ENCODE data around the gene SLC25A30. TPM values are rescaled to one million over a fixed set of nuclear protein-coding genes. Genes with fewer than 3 reads are reported as not detected.
"Not testable (repeated sequence)": the region's sequence is repeated elsewhere in the genome, so short reads cannot be mapped to it uniquely, and the experiment has no call there.

Gene SLC25A30
- total RNA-seq, 2 donors from 2014 or later, result 12.6 to 14.2 TPM

GRCh38 chr13:45385907-45386553, 32.1 kb downstream of the SLC25A30 start:
- Histone ChIP-seq H3K36me3 (no peaks in the 10 kb centered on the region), H3K27ac (no peak overlapping the region), H3K4me1 (replicated peaks) (no peaks in the 10 kb centered on the region), H3K4me3 (no peak overlapping the region), H3K27me3 (replicated peaks; ENCODE audit: insufficient read depth) (no peaks in the 10 kb centered on the region), H3K9me3 (no peaks in the 10 kb centered on the region)
- 90% methylated on average over 5 of the region's 5 CpGs for WGBS
- DNase-seq (ENCODE audit: low spot score), result no peak
- TF ChIP-seq CTCF (IDR thresholded peaks at IDR 0.05), result no peak
- intact Hi-C loops (cut with DNase I), result no loop called here

GRCh38 chr13:45385320-45385719, 32.9 kb downstream of the SLC25A30 start:
- Histone ChIP-seq H3K27me3 (replicated peaks; ENCODE audit: insufficient read depth) (no peaks in the 10 kb centered on the region), H3K4me3 (no peak overlapping the region), H3K27ac (no peak overlapping the region), H3K9me3 (no peaks in the 10 kb centered on the region), H3K36me3 (no peaks in the 10 kb centered on the region), H3K4me1 (replicated peaks) (no peaks in the 10 kb centered on the region)
- WGBS, result 97% methylated on average over 5 of the region's 5 CpGs
- intact Hi-C loops (cut with DNase I), result no loop called here
- TF ChIP-seq POLR2AphosphoS5 (IDR thresholded peaks at IDR 0.05) (no peak), CTCF (IDR thresholded peaks at IDR 0.05) (no peak), POLR2A (IDR thresholded peaks at IDR 0.05) (no peak)
- no peak for DNase-seq (ENCODE audit: low spot score)

- H3K36me3 ChIP-seq, result no peaks in the 10 kb centered on the region
- WGBS, result 80% methylated on average over 4 of the region's 4 CpGs
- no peaks in the 10 kb centered on the region for H3K27me3 ChIP-seq (replicated peaks; ENCODE audit: insufficient read depth)
- intact Hi-C loops (cut with DNase I), result no loop called here
- H3K4me3 ChIP-seq, result no peak overlapping the region
- DNase-seq (ENCODE audit: low spot score), result no peak
- H3K27ac ChIP-seq, result no peak overlapping the region
- H3K9me3 ChIP-seq, result no peaks in the 10 kb centered on the region
- H3K4me1 ChIP-seq (replicated peaks), result no peaks in the 10 kb centered on the region
- TF ChIP-seq POLR2AphosphoS5 (IDR thresholded peaks at IDR 0.05) (no peak), CTCF (IDR thresholded peaks at IDR 0.05) (no peak), POLR2A (IDR thresholded peaks at IDR 0.05) (no peak)
Observed at GRCh38 chr13:45384474-45385174, 33.5 kb downstream of the SLC25A30 start.

- intact Hi-C loops (cut with DNase I); H3K27ac ChIP-seq: not testable (repeated sequence)
Observed at GRCh38 chr13:45382739-45383138, 35.4 kb downstream of the SLC25A30 start.

GRCh38 chr13:45381196-45381595, 37.0 kb downstream of the SLC25A30 start:
- Histone ChIP-seq H3K9me3 (no peaks in the 10 kb centered on the region), H3K4me1 (replicated peaks) (no peaks in the 10 kb centered on the region), H3K27me3 (replicated peaks; ENCODE audit: insufficient read depth) (no peaks in the 10 kb centered on the region), H3K27ac (no peak overlapping the region), H3K36me3 (no peaks in the 10 kb centered on the region), H3K4me3 (no peak overlapping the region)
- TF ChIP-seq POLR2AphosphoS5 (IDR thresholded peaks at IDR 0.05) (no peak), POLR2A (IDR thresholded peaks at IDR 0.05) (no peak), CTCF (IDR thresholded peaks at IDR 0.05) (no peak)
- DNase-seq (ENCODE audit: low spot score), result no peak
- intact Hi-C loops (cut with DNase I), result no loop called here
- no CpG with 5 or more reads among the region's 12 CpGs for WGBS

More at GRCh38 chr13:45382739-45383138, 35.4 kb downstream of the SLC25A30 start:
- H3K27me3 ChIP-seq (replicated peaks; ENCODE audit: insufficient read depth); H3K4me1 ChIP-seq (replicated peaks); H3K36me3 ChIP-seq; DNase-seq (ENCODE audit: low spot score); H3K9me3 ChIP-seq; H3K4me3 ChIP-seq: not testable (repeated sequence)
- WGBS, result 68% methylated on average over 8 of the region's 8 CpGs

GRCh38 chr13:45380708-45381107, 37.5 kb downstream of the SLC25A30 start:
- DNase-seq (ENCODE audit: low spot score); H3K27me3 ChIP-seq (replicated peaks; ENCODE audit: insufficient read depth); H3K36me3 ChIP-seq; H3K9me3 ChIP-seq; H3K4me3 ChIP-seq; H3K4me1 ChIP-seq (replicated peaks); intact Hi-C loops (cut with DNase I); H3K27ac ChIP-seq: not testable (repeated sequence)
- 31% methylated on average over 7 of the region's 8 CpGs for WGBS

- H3K27me3 ChIP-seq (replicated peaks; ENCODE audit: insufficient read depth); H3K27ac ChIP-seq; H3K4me1 ChIP-seq (replicated peaks); H3K9me3 ChIP-seq; DNase-seq (ENCODE audit: low spot score); H3K4me3 ChIP-seq; H3K36me3 ChIP-seq; intact Hi-C loops (cut with DNase I): not testable (repeated sequence)
- 81% methylated on average over 10 of the region's 10 CpGs for whole genome bisulfite sequencing
Observed at GRCh38 chr13:45379516-45379915, 38.7 kb downstream of the SLC25A30 start.

GRCh38 chr13:45378786-45379185, 39.4 kb downstream of the SLC25A30 start:
- H3K9me3 ChIP-seq; H3K4me1 ChIP-seq (replicated peaks); H3K4me3 ChIP-seq; intact Hi-C loops (cut with DNase I); H3K27ac ChIP-seq; H3K36me3 ChIP-seq; H3K27me3 ChIP-seq (replicated peaks; ENCODE audit: insufficient read depth); DNase-seq (ENCODE audit: low spot score): not testable (repeated sequence)
- 85% methylated on average over 8 of the region's 8 CpGs for WGBS

Data from prostate gland (tissue), 2 donors.